Measurements from ENCODE around the gene C10orf53. TPM values are rescaled to one million over a fixed set of nuclear protein-coding genes. Genes with fewer than 3 reads are reported as not detected.

Gene C10orf53
- total RNA-seq, 2 experiments from 2014 or later, result not detected

Other genes with a start within 250 kb of the C10orf53 start
- gene ERCC6, start 140.5 kb upstream of the C10orf53 start, total RNA-seq, result 10 to 100 TPM; 14.9 to 19.2 TPM
- not detected for gene SLC18A3, start 69.3 kb upstream of the C10orf53 start, total RNA-seq
- not detected for gene CHAT, start 65.6 kb upstream of the C10orf53 start, total RNA-seq
- under 1 TPM; 0.46 to 0.89 TPM for gene OGDHL, start 82.7 kb downstream of the C10orf53 start, total RNA-seq